Small intestine (tissue), 7 donors: Measurements from ENCODE around the gene SERPINB12. TPM values are rescaled to one million over a fixed set of nuclear protein-coding genes. Genes with fewer than 3 reads are reported as not detected.

ENCODE experiments used
- DNase-seq, 2 donors: peaks; one replicate each; pipeline versions ENCODE4 v3.0.0 to v3.0.0-alpha.2; 2013
- FAIRE-seq: peaks from 2 replicates; lab custom pipeline; 2012; peaks lifted over from hg19 to GRCh38; lab: Jason Lieb, UNC
- H3K27ac ChIP-seq, 3 donors: one replicate each; pipeline ENCODE4 v1.5.1; 2013; ENCODE audit warnings: low read length in 2 of 3, mild to moderate bottlenecking in 2 of 3, control low read depth in 1 of 3, inconsistent platforms in 1 of 3, low read depth in 1 of 3, moderate library complexity in 1 of 3
- H3K27me3 ChIP-seq, 3 donors: one replicate each; pipeline ENCODE4 v1.6.1; 2013; ENCODE audit warnings: low read length in 3 of 3, inconsistent platforms in 1 of 3; ENCODE audit not compliant: control insufficient read depth in 3 of 3, insufficient read depth in 3 of 3
- H3K36me3 ChIP-seq, 3 donors: one replicate each; pipeline ENCODE4 v1.6.1; 2013; ENCODE audit warnings: low read length in 3 of 3, inconsistent platforms in 1 of 3, low read depth in 1 of 3, mild to moderate bottlenecking in 1 of 3, moderate library complexity in 1 of 3; ENCODE audit not compliant: control insufficient read depth in 3 of 3, insufficient read depth in 2 of 3
- H3K4me1 ChIP-seq, 3 donors: one replicate each; pipeline ENCODE4 v1.6.1; 2013; ENCODE audit warnings: low read length in 2 of 3, inconsistent platforms in 1 of 3, low read depth in 1 of 3, mild to moderate bottlenecking in 1 of 3, moderate library complexity in 1 of 3; ENCODE audit not compliant: control insufficient read depth in 3 of 3, insufficient read depth in 2 of 3
- H3K4me3 ChIP-seq, 3 donors: one replicate each; pipeline ENCODE4 v1.5.1; 2013; ENCODE audit warnings: low read length in 3 of 3, control low read depth in 1 of 3, inconsistent platforms in 1 of 3, low read depth in 1 of 3, mild to moderate bottlenecking in 1 of 3, moderate library complexity in 1 of 3
- H3K9me3 ChIP-seq, 2 donors: one replicate each; pipeline ENCODE4 v1.6.1; 2013; ENCODE audit warnings: low read depth in 1 of 2, low read length in 1 of 2; ENCODE audit not compliant: control insufficient read depth in 2 of 2, insufficient read depth in 1 of 2
- WGBS, 3 donors: extraction: QIAGEN DNeasy Blood & Tissue Kit; methylation state at CpG; one replicate each; pipeline ENCODE4 v1.1.7; 2013; 5-methylcytosine and 5-hydroxymethylcytosine counted together
- polyA plus RNA-seq, 4 donors: library from polyadenylated mRNA; stranded (reverse) in 3 of 4; unstranded in 1 of 4; fragments of 200-250 nt in 3 of 4; fragments of 120-200 nt in 1 of 4; gene quantifications; one replicate each; pipeline versions ENCODE4 v1.2.1 to v1.2.3, GENCODE V29; 2013
- donor health status: healthy with polysubstance abuse.
- donor health status: control.
- donor health status: control.
- donor health status: Bipolar disorder and iron deficiency.
- donor health status: healthy.

SERPINB12 gene
- polyA plus RNA-seq, 4 donors, result not detected

- Histone ChIP-seq H3K9me3 (no peaks in the 10 kb centered on the region), H3K4me3 (no peak overlapping the region), H3K4me1 (no peaks in the 10 kb centered on the region), H3K36me3 (no peaks in the 10 kb centered on the region), H3K27me3 (no peaks in the 10 kb centered on the region), H3K27ac (no peak overlapping the region)
- FAIRE-seq (no peak), DNase-seq (no peak)
- 55 to 66% (median 61%) methylated on average over 9 of the region's 9 CpGs for WGBS, 3 donors
These were observed 27.1 kb upstream of the SERPINB12 start for GRCh38 chr18:63514888-63515678.

DNA sequence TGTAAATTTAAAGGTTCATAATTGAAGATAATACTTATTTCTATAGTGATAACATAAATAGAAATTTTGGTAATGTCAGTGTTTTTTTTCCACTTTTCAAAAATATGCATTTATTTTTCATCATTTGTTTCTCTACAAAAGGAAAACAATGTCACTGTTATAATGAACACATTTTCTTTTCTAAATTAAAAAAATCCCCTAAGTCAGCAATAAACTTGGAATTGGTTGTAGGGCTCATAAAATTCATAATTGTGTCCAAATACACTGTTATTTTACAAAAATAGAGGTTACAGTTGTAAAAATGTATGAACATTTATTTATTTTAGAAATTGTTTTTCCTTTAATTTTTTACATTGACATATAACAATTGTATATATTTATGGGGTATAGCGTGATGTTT is 26.4 kb upstream of the SERPINB12 start:
- Histone ChIP-seq H3K36me3 (no peaks in the 10 kb centered on the region), H3K27me3 (no peaks in the 10 kb centered on the region), H3K4me3 (no peak overlapping the region), H3K27ac (no peak overlapping the region), H3K4me1 (no peaks in the 10 kb centered on the region), H3K9me3 (no peaks in the 10 kb centered on the region)
- WGBS, 3 donors, result 0 to 55% (median 6%) methylated on average over 1 of the region's 1 CpG
- FAIRE-seq (peak; percentile 62), DNase-seq (no peak)

- H3K4me3 ChIP-seq, result no peak overlapping the region
- no peaks in the 10 kb centered on the region for H3K9me3 ChIP-seq
- DNase-seq (peak; percentile 79 to 83), FAIRE-seq (no peak)
- H3K4me1 ChIP-seq, result no peaks in the 10 kb centered on the region
- no peaks in the 10 kb centered on the region for H3K27me3 ChIP-seq
- H3K36me3 ChIP-seq, result no peaks in the 10 kb centered on the region
- no peak overlapping the region for H3K27ac ChIP-seq
- 20 to 32% (median 25%) methylated on average over 16 of the region's 16 CpGs for WGBS, 3 donors
These were observed 23.8 kb upstream of the SERPINB12 start for GRCh38 chr18:63518178-63519012.

- Histone ChIP-seq H3K36me3 (no peaks in the 10 kb centered on the region), H3K27ac (no peak overlapping the region), H3K4me3 (no peak overlapping the region), H3K9me3 (no peaks in the 10 kb centered on the region), H3K27me3 (no peaks in the 10 kb centered on the region), H3K4me1 (no peaks in the 10 kb centered on the region)
- FAIRE-seq, result no peak
- 57 to 81% (median 76%) methylated on average over 3 of the region's 3 CpGs for WGBS, 3 donors
- DNase-seq, result no peak
These were observed 22.0 kb upstream of the SERPINB12 start for GRCh38 chr18:63520053-63520685.

GRCh38 chr18:63523660-63524059 is 18.5 kb upstream of the SERPINB12 start:
- 66 to 69% (median 67%) methylated on average over 4 of the region's 4 CpGs for WGBS, 3 donors
- Histone ChIP-seq H3K9me3 (no peaks in the 10 kb centered on the region), H3K36me3 (no peaks in the 10 kb centered on the region), H3K4me3 (no peak overlapping the region), H3K4me1 (no peaks in the 10 kb centered on the region), H3K27ac (no peak overlapping the region), H3K27me3 (no peaks in the 10 kb centered on the region)
- no peak for FAIRE-seq
- DNase-seq, result no peak

DNA sequence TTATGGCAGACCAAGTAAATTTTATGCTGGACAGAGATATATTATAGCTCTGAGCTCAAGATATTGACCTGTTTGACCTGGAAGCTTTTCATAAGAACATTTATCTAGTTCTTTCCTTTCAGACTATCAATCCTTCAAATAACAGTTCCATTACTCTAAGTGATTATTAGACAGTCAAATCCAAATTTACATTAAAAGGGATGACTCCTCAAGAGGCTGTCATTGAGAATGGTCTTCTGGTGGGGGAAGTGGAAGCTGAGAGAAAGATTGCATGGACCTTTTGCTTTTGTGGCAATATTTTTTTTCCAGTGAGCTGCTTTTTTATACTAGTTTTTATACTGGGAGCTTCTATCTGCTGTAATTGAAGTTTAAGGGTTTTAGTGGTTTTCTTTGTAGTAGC is 14.9 kb upstream of the SERPINB12 start:
- no peaks in the 10 kb centered on the region for H3K27me3 ChIP-seq
- no peak overlapping the region for H3K27ac ChIP-seq
- FAIRE-seq (no peak), DNase-seq (no peak)
- no peaks in the 10 kb centered on the region for H3K4me1 ChIP-seq
- no peak overlapping the region for H3K4me3 ChIP-seq
- no peaks in the 10 kb centered on the region for H3K36me3 ChIP-seq
- no peaks in the 10 kb centered on the region for H3K9me3 ChIP-seq

GRCh38 chr18:63528863-63529492 is 13.2 kb upstream of the SERPINB12 start:
- FAIRE-seq (no peak), DNase-seq (no peak)
- 45 to 66% (median 46%) methylated on average over 5 of the region's 5 CpGs for WGBS, 3 donors

DNA sequence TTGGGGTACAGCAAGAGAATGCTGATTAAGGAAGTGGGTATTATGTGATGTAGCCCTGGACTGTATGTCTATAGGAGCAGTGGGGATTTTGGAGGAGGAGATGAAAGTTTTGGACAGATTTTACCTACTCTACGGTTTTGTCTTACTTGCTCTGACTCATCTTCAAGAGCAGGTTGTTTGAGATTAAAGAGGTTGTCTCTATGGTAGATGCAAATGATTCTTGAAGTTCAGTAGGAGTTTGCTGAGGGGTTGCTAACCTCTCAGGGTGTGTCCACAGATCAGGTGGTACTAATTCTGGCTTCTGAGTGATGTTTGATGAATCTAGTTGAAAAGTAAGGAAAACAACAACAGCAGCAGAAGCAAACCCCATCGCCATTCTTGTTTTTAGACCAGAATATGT is 9.7 kb upstream of the SERPINB12 start:
- no peak overlapping the region for H3K4me3 ChIP-seq
- 85 to 89% (median 86%) methylated on average over 2 of the region's 2 CpGs for WGBS, 3 donors
- H3K4me1 ChIP-seq, result no peaks in the 10 kb centered on the region
- no peak for FAIRE-seq
- no peaks in the 10 kb centered on the region for H3K9me3 ChIP-seq
- no peak for DNase-seq
- no peaks in the 10 kb centered on the region for H3K27me3 ChIP-seq
- no peaks in the 10 kb centered on the region for H3K36me3 ChIP-seq
- no peak overlapping the region for H3K27ac ChIP-seq

More at GRCh38 chr18:63528863-63529492, 13.2 kb upstream of the SERPINB12 start:
- H3K9me3 ChIP-seq, result no peaks in the 10 kb centered on the region
- H3K27ac ChIP-seq, result no peak overlapping the region
- H3K36me3 ChIP-seq, result no peaks in the 10 kb centered on the region
- H3K4me1 ChIP-seq, result no peaks in the 10 kb centered on the region
- no peak overlapping the region for H3K4me3 ChIP-seq
- H3K27me3 ChIP-seq, result no peaks in the 10 kb centered on the region
